SK-N-SH (cell line): Measurements from ENCODE around the gene NCAPD3.

Experiments
- CHD2 ChIP-seq: fragments of 150-350 bp; IDR thresholded peaks from 2 replicates; pipeline ENCODE4 v1.6.1; 2018; ENCODE audit warnings: low read length; ENCODE audit not compliant: partially characterized antibody
- EP300 ChIP-seq, 2 experiments: IDR thresholded peaks; 2 replicates each; pipeline versions ENCODE4 v1.4.0 to v1.6.1; 2012; ENCODE audit warnings: borderline replicate concordance in 1 of 2, low read depth in 1 of 2, low read length in 1 of 2
- JUND ChIP-seq: IDR thresholded peaks from 2 replicates; pipeline ENCODE4 v1.4.0; 2012
- MEF2A ChIP-seq: IDR thresholded peaks from 2 replicates; pipeline ENCODE4 v1.4.0; 2012; ENCODE audit warnings: low read depth, borderline replicate concordance
- NRF1 ChIP-seq: IDR thresholded peaks from 2 replicates; pipeline ENCODE4 v1.6.1; 2012; ENCODE audit warnings: low read depth, mild to moderate bottlenecking, low read length
- POLR2AphosphoS5 ChIP-seq: IDR thresholded peaks from 2 replicates; pipeline ENCODE4 v1.6.1; 2012; ENCODE audit warnings: low read depth, low read length
- RAD21 ChIP-seq: IDR thresholded peaks from 2 replicates; pipeline ENCODE4 v1.6.1; 2012; ENCODE audit warnings: mild to moderate bottlenecking, low read length
- TAF1 ChIP-seq: IDR thresholded peaks from 2 replicates; pipeline ENCODE4 v1.6.1; 2012; ENCODE audit warnings: low read depth, mild to moderate bottlenecking, low read length, moderate library complexity, borderline replicate concordance
- TCF12 ChIP-seq: IDR thresholded peaks from 2 replicates; pipeline ENCODE4 v1.4.0; 2012
- TEAD4 ChIP-seq: IDR thresholded peaks from 2 replicates; pipeline ENCODE4 v1.4.0; 2012; ENCODE audit warnings: mild to moderate bottlenecking, borderline replicate concordance; ENCODE audit not compliant: insufficient read depth
- USF2 ChIP-seq: fragments of 150-350 bp; IDR thresholded peaks from 2 replicates; pipeline ENCODE4 v1.6.1; 2017; ENCODE audit warnings: antibody characterized with exemption, low read length, low read depth, borderline replicate concordance
- TF ChIP-seq, protein P1 (sequence below): fragments of 200-600 bp; sonication (generic); IDR thresholded peaks from 2 replicates; pipeline ENCODE4 v1.6.1; 2017; ENCODE audit warnings: antibody characterized with exemption, mild to moderate bottlenecking, moderate library complexity

DNA sequence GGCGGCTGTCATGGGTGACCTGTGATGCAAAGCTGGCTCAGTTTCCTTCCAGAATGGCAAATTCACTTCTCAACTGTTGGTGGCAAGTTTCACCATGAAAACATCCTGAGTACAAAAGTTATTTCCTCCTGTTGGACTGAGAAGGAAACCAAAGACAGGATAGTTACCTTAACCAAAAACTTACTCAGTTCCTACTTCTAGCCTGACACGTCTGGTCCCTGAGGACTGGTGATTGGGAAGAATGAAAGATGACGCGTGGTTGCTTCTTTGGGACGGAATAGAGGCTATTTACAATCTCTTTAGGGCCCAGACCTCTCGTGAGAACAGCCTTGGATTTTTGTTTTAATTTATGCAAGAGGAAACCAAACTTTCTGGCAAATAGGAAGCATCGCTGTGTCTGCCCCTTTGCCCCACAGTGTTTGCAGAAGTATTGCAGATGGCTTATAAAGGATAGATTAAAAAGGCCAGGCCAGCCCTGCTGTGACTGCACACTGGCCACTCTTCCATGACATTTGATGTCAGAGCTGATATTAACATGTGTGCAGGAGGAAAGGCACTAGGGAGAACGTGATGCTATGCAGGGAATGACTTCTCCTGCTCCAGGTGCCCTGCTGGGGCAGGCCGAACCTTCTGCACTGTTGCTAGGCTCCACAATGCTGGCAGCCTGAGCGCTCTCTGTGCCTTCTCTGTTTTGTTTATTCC lies 8.3 kb upstream of the NCAPD3 start:
- TF ChIP-seq JUND (no peak), POLR2AphosphoS5 (no peak), EP300 (IDR thresholded peaks at IDR 0.05; ENCODE audit: borderline replicate concordance in 1 of 2, low read depth in 1 of 2, low read length in 1 of 2) (no peak), USF2 (no peak), RAD21 (no peak), MEF2A (no peak), TEAD4 (no peak), CHD2 (no peak), NRF1 (no peak), TCF12 (no peak), TAF1 (no peak)
- TF ChIP-seq, protein P1, sequence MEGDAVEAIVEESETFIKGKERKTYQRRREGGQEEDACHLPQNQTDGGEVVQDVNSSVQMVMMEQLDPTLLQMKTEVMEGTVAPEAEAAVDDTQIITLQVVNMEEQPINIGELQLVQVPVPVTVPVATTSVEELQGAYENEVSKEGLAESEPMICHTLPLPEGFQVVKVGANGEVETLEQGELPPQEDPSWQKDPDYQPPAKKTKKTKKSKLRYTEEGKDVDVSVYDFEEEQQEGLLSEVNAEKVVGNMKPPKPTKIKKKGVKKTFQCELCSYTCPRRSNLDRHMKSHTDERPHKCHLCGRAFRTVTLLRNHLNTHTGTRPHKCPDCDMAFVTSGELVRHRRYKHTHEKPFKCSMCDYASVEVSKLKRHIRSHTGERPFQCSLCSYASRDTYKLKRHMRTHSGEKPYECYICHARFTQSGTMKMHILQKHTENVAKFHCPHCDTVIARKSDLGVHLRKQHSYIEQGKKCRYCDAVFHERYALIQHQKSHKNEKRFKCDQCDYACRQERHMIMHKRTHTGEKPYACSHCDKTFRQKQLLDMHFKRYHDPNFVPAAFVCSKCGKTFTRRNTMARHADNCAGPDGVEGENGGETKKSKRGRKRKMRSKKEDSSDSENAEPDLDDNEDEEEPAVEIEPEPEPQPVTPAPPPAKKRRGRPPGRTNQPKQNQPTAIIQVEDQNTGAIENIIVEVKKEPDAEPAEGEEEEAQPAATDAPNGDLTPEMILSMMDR: no peak
